ENCODE results near the gene DMD.

DMD gene

DNA sequence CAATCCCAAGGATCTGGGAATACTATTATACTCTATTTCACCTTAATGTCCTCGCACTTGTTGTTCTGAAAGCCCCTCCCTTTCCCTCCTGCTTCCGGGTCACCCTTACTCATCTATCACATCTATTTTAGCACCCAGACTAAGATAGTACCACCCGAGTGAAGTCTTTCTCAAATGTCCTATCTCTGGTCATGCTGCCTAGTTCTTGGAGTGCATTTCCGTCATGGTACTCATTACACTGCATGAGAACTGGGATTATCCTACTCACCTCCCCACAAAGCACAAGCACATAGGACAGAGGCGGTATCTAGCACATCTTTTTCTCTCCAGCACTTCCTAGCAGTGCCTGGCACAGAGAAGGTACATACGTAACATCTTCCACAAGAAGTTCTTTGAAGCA, 1195.2 kb downstream of the DMD start:
- TF ChIP-seq CTCF (IDR thresholded peaks at IDR 0.05; ENCODE audit: insufficient read depth, low read depth, low read length, missing control alignments) = no peak
- no peak overlapping the region for H3K4me3 ChIP-seq (ENCODE audit: low read length)

DNA sequence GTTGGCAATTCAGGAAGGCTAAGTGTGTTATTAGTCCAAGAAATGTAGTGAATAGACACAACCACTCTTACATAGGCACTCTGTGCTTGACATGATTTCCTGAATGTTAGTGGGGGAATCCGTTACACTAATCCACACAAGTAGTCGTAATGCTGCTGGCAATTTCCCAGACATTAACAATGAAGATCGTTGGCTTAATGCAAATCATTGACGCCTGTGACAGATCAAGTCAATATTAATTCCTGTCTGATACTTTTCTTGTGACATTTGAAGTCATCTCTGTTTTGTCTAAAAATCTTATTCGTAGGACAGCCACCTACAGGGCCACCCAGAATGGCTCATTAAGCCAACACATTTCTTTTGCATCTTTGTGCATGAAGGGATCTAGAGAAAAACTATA, 1200.4 kb downstream of the DMD start:
- no peak overlapping the region for H3K4me3 ChIP-seq (ENCODE audit: low read length)
- TF ChIP-seq CTCF (IDR thresholded peaks at IDR 0.05; ENCODE audit: insufficient read depth, low read depth, low read length, missing control alignments) = no peak
- DNase-seq (ENCODE audit: low read depth) = no peak

More for the DNA sequence above, 1195.2 kb downstream of the DMD start:
- DNase-seq (ENCODE audit: low read depth) = no peak

GRCh38 chrX:32010212-32010611, 1201.1 kb downstream of the DMD start:
- H3K4me3 ChIP-seq (ENCODE audit: low read length) = no peak overlapping the region
- TF ChIP-seq CTCF (IDR thresholded peaks at IDR 0.05; ENCODE audit: insufficient read depth, low read depth, low read length, missing control alignments) = no peak
- DNase-seq (ENCODE audit: low read depth) = no peak

GRCh38 chrX:31993637-31994036, 1217.7 kb downstream of the DMD start:
- TF ChIP-seq CTCF (IDR thresholded peaks at IDR 0.05; ENCODE audit: insufficient read depth, low read depth, low read length, missing control alignments) = no peak
- no peak overlapping the region for H3K4me3 ChIP-seq (ENCODE audit: low read length)
- no peak for DNase-seq (ENCODE audit: low read depth)

DNA sequence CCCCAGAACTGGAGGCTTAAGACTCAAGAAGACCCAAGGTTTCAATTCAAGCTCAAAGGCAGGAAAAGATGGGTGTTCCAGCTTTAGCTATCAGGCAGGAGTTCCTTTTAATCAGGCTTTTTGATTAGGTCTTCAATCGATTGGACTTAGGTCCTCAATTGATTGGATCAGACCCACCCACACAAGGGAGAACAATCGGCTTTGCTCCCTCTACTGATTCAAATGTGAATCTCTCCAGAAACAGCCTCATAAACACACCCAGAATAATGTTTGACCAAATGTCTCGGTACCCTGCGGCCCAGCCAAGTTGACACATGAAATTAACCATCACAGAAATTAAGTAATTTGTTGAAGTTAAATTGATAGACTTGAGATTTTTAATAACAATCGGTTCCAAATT, 1222.4 kb downstream of the DMD start:
- no peak for TF ChIP-seq CTCF (IDR thresholded peaks at IDR 0.05; ENCODE audit: insufficient read depth, low read depth, low read length, missing control alignments)
- H3K4me3 ChIP-seq (ENCODE audit: low read length) = no peak overlapping the region
- no peak for DNase-seq (ENCODE audit: low read depth)

DNA sequence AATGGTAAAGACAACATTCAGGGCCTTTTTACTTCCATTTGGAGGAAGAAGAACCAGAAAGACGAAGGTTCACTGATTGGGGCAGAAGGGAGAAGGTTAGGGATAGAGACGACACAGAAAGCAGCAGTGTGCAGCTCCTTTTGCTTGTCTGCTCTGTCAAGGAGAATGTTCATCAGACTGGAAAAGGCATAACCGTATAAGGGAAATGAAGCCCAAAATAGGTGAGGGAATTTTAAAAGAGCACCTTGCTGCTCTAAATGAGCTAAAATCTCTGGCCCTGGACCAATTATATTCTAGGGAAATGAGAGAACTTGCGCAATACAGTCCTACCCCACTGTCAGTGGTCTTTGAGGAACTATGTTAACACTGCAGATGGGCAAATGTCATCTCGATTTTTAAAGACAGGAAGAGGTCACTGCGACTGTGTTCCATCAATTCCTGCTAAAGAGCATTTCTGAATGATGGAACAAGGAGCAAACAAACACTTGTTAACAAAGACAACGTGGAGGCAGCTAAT, 1229.7 kb downstream of the DMD start:
- H3K4me3 ChIP-seq (ENCODE audit: low read length) = no peak overlapping the region
- no peak for DNase-seq (ENCODE audit: low read depth)
- TF ChIP-seq CTCF (IDR thresholded peaks at IDR 0.05; ENCODE audit: insufficient read depth, low read depth, low read length, missing control alignments) = no peak

GRCh38 chrX:31969714-31970113, 1241.6 kb downstream of the DMD start:
- H3K4me3 ChIP-seq (ENCODE audit: low read length) = no peak overlapping the region
- DNase-seq (ENCODE audit: low read depth) = no peak
- TF ChIP-seq CTCF (IDR thresholded peaks at IDR 0.05; ENCODE audit: insufficient read depth, low read depth, low read length, missing control alignments) = no peak
